Panc1 (cell line): Measurements from ENCODE around the gene PPP2R1A. TPM values are rescaled to one million over a fixed set of nuclear protein-coding genes. Genes with fewer than 3 reads are reported as not detected.

Experiments
- ATAC-seq: fragments of 200-7000 bp; cut with Tn5 transposase; 2 replicates; pipeline ENCODE4 v1.9.1; 2020; ENCODE audit warnings: mild to moderate bottlenecking, moderate library complexity
- BruUV-seq: library from RNA; stranded (reverse); fragments of 400-500 nt; replicated peaks from 2 replicates; lab custom pipeline; 2021; lab: Mats Ljungman, UMichigan
- CTCF ChIA-PET: fragments of 300-600 bp; sonication (Branson Sonifier 250); formaldehyde crosslinking; loops from one replicate; lab custom pipeline; 2022; ENCODE audit warnings: antibody characterized with exemption; lab: Charles Lee
- POLR2A ChIA-PET: fragments of 300-600 bp; sonication (Branson Sonifier 250); formaldehyde crosslinking; loops from one replicate; lab custom pipeline; 2022; ENCODE audit warnings: antibody characterized with exemption; lab: Charles Lee
- DNase-seq: peaks from one replicate; pipeline ENCODE4 v3.0.0-alpha.2; 2010; ENCODE audit warnings: low read depth, low spot score
- H3K27ac ChIP-seq: 2 replicates; pipeline ENCODE4 v1.5.1; 2011; ENCODE audit warnings: mild to moderate bottlenecking, low read length, inconsistent platforms
- H3K27me3 ChIP-seq: fragments of 200-500 bp; sonication (Bioruptor generic); 2 replicates; pipeline ENCODE4 v1.6.0; 2014; ENCODE audit warnings: low read length, inconsistent platforms; ENCODE audit not compliant: control insufficient read depth, insufficient read depth
- H3K36me3 ChIP-seq: fragments of 200-500 bp; sonication (Bioruptor generic); 2 replicates; pipeline ENCODE4 v1.5.1; 2014; ENCODE audit warnings: inconsistent platforms, mild to moderate bottlenecking, low read length, moderate library complexity; ENCODE audit not compliant: control insufficient read depth, insufficient read depth
- H3K4me1 ChIP-seq: 2 replicates; pipeline ENCODE4 v1.5.1; 2011; ENCODE audit warnings: inconsistent platforms, mild to moderate bottlenecking, low read length, moderate library complexity; ENCODE audit not compliant: control insufficient read depth, insufficient read depth
- H3K4me3 ChIP-seq, 2 experiments: 2 replicates each; pipeline ENCODE4 v1.5.1; 2011 to 2012; ENCODE audit warnings: low read depth in 2 of 2, low read length in 2 of 2, mild to moderate bottlenecking in 2 of 2, inconsistent platforms in 1 of 2, moderate library complexity in 1 of 2
- H3K9me3 ChIP-seq: fragments of 200-500 bp; sonication (Bioruptor generic); 2 replicates; pipeline ENCODE4 v1.5.1; 2014; ENCODE audit warnings: low read depth, mild to moderate bottlenecking, inconsistent platforms, low read length, moderate library complexity; ENCODE audit not compliant: control insufficient read depth, insufficient read depth
- POLR2AphosphoS5 ChIP-seq: IDR thresholded peaks from 2 replicates; pipeline ENCODE4 v1.6.1; 2012; ENCODE audit warnings: mild to moderate bottlenecking, low read depth, low read length, moderate library complexity
- SIN3A ChIP-seq: IDR thresholded peaks from 2 replicates; pipeline ENCODE4 v1.6.1; 2012; ENCODE audit warnings: low read depth, mild to moderate bottlenecking, low read length, moderate library complexity, borderline replicate concordance; ENCODE audit not compliant: insufficient read depth
- TCF7L2 ChIP-seq: IDR thresholded peaks from 2 replicates; pipeline ENCODE4 v1.6.1; 2011; ENCODE audit warnings: mild to moderate bottlenecking, low read depth, low read length, inconsistent platforms
- in situ Hi-C: cut with HindIII; loops from 2 replicates; pipeline ENCODE4 v1.10.0; 2016; ENCODE audit warnings: low sequenced_read_pairs, low pct_unique_long_range_greater_than_20kb
- intact Hi-C: fragments of 100-400 bp; cut with micrococcal nuclease; formaldehyde crosslinking; loops from one replicate; pipeline ENCODE4 v1.10.0; 2022; ENCODE audit not compliant: unreplicated experiment
- total RNA-seq: library from RNA; stranded (reverse); gene quantifications from one replicate; pipeline ENCODE4 v1.2.1, GENCODE V29; 2021; ENCODE audit not compliant: unreplicated experiment
- TF ChIP-seq, protein P1 (sequence below): fragments of 450-650 bp; IDR thresholded peaks from 2 replicates; pipeline ENCODE4 v1.5.1; 2017; ENCODE audit warnings: mild to moderate bottlenecking
- TF ChIP-seq, protein P2 (sequence below), 2 experiments: IDR thresholded peaks; 2 replicates each; pipeline ENCODE4 v1.6.1; 2011 to 2012; ENCODE audit warnings: low read depth in 2 of 2, control low read depth in 1 of 2, low read length in 1 of 2, mild to moderate bottlenecking in 1 of 2, moderate library complexity in 1 of 2; ENCODE audit not compliant: insufficient read depth in 1 of 2

PPP2R1A gene
- total RNA-seq, 1 experiment from 2014 or later: 146 TPM

DNA sequence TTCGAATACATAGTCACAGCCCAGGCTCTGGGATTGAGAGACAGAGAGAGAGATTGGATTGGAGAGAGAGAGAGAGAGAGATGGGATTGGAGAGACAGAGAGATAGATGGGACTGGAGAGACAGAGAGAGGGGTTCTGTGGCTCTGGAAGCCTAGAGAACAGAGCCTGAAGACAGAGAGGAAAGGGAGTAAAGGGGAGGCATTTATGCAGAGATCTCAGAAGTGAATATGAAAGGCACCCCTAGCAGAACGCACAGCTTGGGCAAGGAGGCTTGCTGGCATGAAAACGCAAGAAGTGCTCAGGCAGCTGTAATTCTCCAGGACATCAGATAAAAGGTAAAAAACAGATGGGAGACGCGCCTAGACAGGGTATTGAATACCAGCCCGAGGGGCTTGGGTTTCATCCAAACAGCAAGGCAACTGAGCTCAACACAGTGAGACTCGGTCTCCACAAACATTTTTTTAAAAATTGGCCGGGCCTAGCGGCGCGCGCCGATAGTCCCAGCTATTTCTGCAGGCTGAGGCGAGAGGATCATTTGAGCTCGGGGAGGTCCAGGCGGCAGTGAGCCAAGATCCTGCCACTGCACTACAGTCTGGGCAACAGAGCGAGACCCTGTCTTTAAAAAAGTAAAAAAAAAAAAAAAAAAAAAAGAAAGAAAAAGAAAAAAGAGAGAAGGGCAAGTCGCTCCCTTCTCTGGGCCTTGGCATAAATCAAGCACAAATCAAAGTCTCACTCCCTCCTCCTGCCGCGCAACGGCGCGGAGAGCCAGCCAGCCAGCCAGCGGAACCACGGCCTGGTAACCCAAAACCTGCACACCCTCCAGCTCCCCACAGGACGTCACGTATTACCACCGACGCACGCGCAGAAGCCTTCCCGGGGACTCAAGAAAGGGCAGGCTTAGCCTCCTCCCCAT, 774 bp upstream of the PPP2R1A start:
- TF ChIP-seq, protein P1, sequence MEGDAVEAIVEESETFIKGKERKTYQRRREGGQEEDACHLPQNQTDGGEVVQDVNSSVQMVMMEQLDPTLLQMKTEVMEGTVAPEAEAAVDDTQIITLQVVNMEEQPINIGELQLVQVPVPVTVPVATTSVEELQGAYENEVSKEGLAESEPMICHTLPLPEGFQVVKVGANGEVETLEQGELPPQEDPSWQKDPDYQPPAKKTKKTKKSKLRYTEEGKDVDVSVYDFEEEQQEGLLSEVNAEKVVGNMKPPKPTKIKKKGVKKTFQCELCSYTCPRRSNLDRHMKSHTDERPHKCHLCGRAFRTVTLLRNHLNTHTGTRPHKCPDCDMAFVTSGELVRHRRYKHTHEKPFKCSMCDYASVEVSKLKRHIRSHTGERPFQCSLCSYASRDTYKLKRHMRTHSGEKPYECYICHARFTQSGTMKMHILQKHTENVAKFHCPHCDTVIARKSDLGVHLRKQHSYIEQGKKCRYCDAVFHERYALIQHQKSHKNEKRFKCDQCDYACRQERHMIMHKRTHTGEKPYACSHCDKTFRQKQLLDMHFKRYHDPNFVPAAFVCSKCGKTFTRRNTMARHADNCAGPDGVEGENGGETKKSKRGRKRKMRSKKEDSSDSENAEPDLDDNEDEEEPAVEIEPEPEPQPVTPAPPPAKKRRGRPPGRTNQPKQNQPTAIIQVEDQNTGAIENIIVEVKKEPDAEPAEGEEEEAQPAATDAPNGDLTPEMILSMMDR: no peak
- TF ChIP-seq SIN3A (no peak), POLR2AphosphoS5 (peak; percentile 57), TCF7L2 (no peak)
- TF ChIP-seq, protein P2, sequence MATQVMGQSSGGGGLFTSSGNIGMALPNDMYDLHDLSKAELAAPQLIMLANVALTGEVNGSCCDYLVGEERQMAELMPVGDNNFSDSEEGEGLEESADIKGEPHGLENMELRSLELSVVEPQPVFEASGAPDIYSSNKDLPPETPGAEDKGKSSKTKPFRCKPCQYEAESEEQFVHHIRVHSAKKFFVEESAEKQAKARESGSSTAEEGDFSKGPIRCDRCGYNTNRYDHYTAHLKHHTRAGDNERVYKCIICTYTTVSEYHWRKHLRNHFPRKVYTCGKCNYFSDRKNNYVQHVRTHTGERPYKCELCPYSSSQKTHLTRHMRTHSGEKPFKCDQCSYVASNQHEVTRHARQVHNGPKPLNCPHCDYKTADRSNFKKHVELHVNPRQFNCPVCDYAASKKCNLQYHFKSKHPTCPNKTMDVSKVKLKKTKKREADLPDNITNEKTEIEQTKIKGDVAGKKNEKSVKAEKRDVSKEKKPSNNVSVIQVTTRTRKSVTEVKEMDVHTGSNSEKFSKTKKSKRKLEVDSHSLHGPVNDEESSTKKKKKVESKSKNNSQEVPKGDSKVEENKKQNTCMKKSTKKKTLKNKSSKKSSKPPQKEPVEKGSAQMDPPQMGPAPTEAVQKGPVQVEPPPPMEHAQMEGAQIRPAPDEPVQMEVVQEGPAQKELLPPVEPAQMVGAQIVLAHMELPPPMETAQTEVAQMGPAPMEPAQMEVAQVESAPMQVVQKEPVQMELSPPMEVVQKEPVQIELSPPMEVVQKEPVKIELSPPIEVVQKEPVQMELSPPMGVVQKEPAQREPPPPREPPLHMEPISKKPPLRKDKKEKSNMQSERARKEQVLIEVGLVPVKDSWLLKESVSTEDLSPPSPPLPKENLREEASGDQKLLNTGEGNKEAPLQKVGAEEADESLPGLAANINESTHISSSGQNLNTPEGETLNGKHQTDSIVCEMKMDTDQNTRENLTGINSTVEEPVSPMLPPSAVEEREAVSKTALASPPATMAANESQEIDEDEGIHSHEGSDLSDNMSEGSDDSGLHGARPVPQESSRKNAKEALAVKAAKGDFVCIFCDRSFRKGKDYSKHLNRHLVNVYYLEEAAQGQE (IDR thresholded peaks at IDR 0.05; ENCODE audit: insufficient read depth in 1 of 2, low read depth in 2 of 2, low read length in 1 of 2): no peak
- H3K9me3 ChIP-seq: no peaks in the 10 kb centered on the region
- POLR2A ChIA-PET: no interaction called here
- H3K27me3 ChIP-seq: no peaks in the 10 kb centered on the region
- intact Hi-C loops (no loop called here), in situ Hi-C loops (no loop called here)
- peak overlapping the region; percentile 92 for H3K27ac ChIP-seq
- 0 out of 2 replicates have a peak, but pooled peaks cover 5% of the 10 kb centered on the region for H3K4me1 ChIP-seq
- peak overlapping the region; percentile 49 to 67 for H3K4me3 ChIP-seq
- no peaks in the 10 kb centered on the region; the same call in none of the 2 replicates for H3K36me3 ChIP-seq
- DNase-seq (no peak), ATAC-seq (no peak; the same call in 1 of the 2 replicates)
- CTCF ChIA-PET: no interaction called here
- BruUV-seq: TSS peak; percentile 99

DNA sequence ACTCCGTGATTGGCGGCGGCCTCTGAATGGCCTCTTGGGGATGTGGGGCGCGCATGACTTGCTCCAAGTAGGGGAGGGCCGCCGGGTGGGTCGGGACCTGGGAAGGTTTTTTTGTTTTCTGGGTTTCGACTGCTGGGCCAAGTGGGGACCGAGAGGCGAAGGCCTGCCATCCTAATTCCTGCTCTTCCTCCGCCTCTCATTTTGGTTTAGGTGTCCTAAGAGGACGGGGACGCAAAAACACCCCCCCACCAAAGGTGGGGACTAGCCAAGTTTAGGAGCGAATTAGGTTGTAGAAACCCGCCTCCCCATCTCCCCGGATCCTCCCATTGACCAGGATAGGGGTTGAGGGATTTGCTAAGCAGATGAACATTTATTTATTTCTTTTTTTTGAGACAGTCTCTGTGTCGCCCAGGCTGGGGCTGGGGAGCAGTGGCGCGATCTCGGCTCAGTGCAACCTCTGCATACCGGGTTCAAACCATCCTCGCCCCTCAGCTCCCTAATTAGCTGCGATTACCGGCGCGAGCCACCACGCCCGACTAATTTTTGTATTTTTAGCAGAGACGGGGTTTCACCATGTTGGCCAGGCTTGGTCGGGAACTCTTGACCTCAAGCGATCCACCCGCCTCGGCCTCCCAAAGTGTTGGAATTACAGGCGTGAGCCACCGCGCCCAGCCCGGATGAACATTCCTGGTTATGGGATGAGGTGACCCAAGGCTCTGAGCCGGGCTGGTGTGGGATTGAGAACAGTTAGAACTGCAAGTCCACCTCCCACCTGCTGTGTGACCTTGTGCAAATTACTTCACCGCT, 838 bp downstream of the PPP2R1A start:
- no peak for TF ChIP-seq TCF7L2
- no peak for TF ChIP-seq SIN3A
- Histone ChIP-seq H3K36me3 (no peaks in the 10 kb centered on the region; the same call in none of the 2 replicates), H3K27ac (peak overlapping the region; percentile 94), H3K9me3 (no peaks in the 10 kb centered on the region), H3K27me3 (no peaks in the 10 kb centered on the region), H3K4me1 (0 out of 2 replicates have a peak, but pooled peaks cover 5% of the 10 kb centered on the region), H3K4me3 (peak overlapping the region; percentile 86 to 88)
- ATAC-seq (no peak), DNase-seq (no peak)
- CTCF ChIA-PET: no interaction called here
- in situ Hi-C loops: no loop called here
- BruUV-seq: no TSS peak
- intact Hi-C loops: no loop called here
- POLR2A ChIA-PET: no interaction called here
